K562 (cell line): ENCODE data around the gene PSMD13. TPM values are rescaled to one million over a fixed set of nuclear protein-coding genes. Genes with fewer than 3 reads are reported as not detected.

Experiments
- ATF6 ChIP-seq: sonication (generic); formaldehyde crosslinking; IDR thresholded peaks from 2 replicates; pipeline ENCODE4 v1.4.0; 2020; ENCODE audit warnings: mild to moderate bottlenecking, missing genetic modification reagents
- CEBPB ChIP-seq: fragments of 450-650 bp; IDR thresholded peaks from 2 replicates; pipeline ENCODE4 v1.6.1; 2016; ENCODE audit warnings: missing genetic modification characterization, missing compliant biosample characterization
- CEBPG ChIP-seq, 3 experiments: fragments of 200-800 bp in 1 of 3; sonication (Bioruptor generic) in 1 of 3; sonication (generic) in 1 of 3; formaldehyde crosslinking in 1 of 3; IDR thresholded peaks in 2 of 3; conservative IDR thresholded peaks in 1 of 3; 2 replicates each; pipeline versions ENCODE4 v1.6.1 to v1.8.0; 2016 to 2022; ENCODE audit warnings: missing compliant biosample characterization in 2 of 3, missing genetic modification characterization in 2 of 3, mild to moderate bottlenecking in 1 of 3, missing genetic modification reagents in 1 of 3
- CHD1 ChIP-seq: fragments of 200-600 bp; sonication (generic); IDR thresholded peaks from one replicate; pipeline ENCODE4 v1.6.1; 2012; ENCODE audit warnings: mild to moderate bottlenecking, moderate library complexity, low read length, inconsistent platforms
- ELF2 ChIP-seq: fragments of 250-450 bp; sonication (Bioruptor Pico); IDR thresholded peaks from 2 replicates; pipeline ENCODE4 v1.5.0; 2021; ENCODE audit warnings: mild to moderate bottlenecking
- ELF4 ChIP-seq: fragments of 450-650 bp; formaldehyde crosslinking; IDR thresholded peaks from 2 replicates; pipeline ENCODE4 v1.4.0; 2022; ENCODE audit warnings: missing genetic modification characterization
- EP300 ChIP-seq: IDR thresholded peaks from 2 replicates; pipeline ENCODE4 v1.6.1; 2012; ENCODE audit warnings: low read length, improper control_type of control experiment
- HNRNPUL1 ChIP-seq: fragments of 200-400 bp; formaldehyde crosslinking; IDR thresholded peaks from 2 replicates; pipeline ENCODE4 v1.6.1; 2017; ENCODE audit warnings: low read length
- KLF13 ChIP-seq: fragments of 450-650 bp; IDR thresholded peaks from 2 replicates; pipeline ENCODE4 v1.6.1; 2016; ENCODE audit warnings: missing genetic modification characterization, low read depth, mild to moderate bottlenecking, missing compliant biosample characterization, moderate library complexity, borderline replicate concordance
- MNT ChIP-seq, 2 experiments: fragments of 450-650 bp; conservative IDR thresholded peaks; 2 replicates each; pipeline ENCODE4 v1.6.1; 2017; ENCODE audit warnings: mild to moderate bottlenecking in 2 of 2, moderate library complexity in 2 of 2
- NR2C2 ChIP-seq, 2 experiments: fragments of 200-800 bp in 1 of 2; sonication (Bioruptor generic) in 1 of 2; sonication (generic) in 1 of 2; formaldehyde crosslinking in 1 of 2; IDR thresholded peaks; 2 replicates each; pipeline versions ENCODE4 v1.6.1 to v1.8.0; 2016 to 2022; ENCODE audit warnings: mild to moderate bottlenecking in 1 of 2, missing compliant biosample characterization in 1 of 2, missing genetic modification characterization in 1 of 2, missing genetic modification reagents in 1 of 2
- NRF1 ChIP-seq, 2 experiments: fragments of 450-650 bp; IDR thresholded peaks in 1 of 2; conservative IDR thresholded peaks in 1 of 2; 2 replicates each; pipeline ENCODE4 v1.6.1; 2014; ENCODE audit warnings: mild to moderate bottlenecking in 2 of 2
- PKNOX1 ChIP-seq: fragments of 450-650 bp; IDR thresholded peaks from 2 replicates; pipeline ENCODE4 v1.6.1; 2016
- POLR2AphosphoS2 ChIP-seq: IDR thresholded peaks from 2 replicates; pipeline ENCODE4 v1.6.1; 2012; ENCODE audit warnings: low read length, improper control_type of control experiment
- TSHZ1 ChIP-seq: fragments of 250-450 bp; sonication (Bioruptor Pico); IDR thresholded peaks from 2 replicates; pipeline ENCODE4 v1.4.0; 2020; ENCODE audit warnings: mild to moderate bottlenecking, moderate library complexity
- ZNF143 ChIP-seq: sonication (generic); formaldehyde crosslinking; IDR thresholded peaks from 2 replicates; pipeline ENCODE4 v1.9.0; 2022; ENCODE audit warnings: mild to moderate bottlenecking, missing genetic modification reagents
- ZNF224 ChIP-seq: sonication (generic); formaldehyde crosslinking; IDR thresholded peaks from 2 replicates; pipeline ENCODE4 v1.8.0; 2022; ENCODE audit warnings: mild to moderate bottlenecking, missing genetic modification reagents
- polyA plus RNA-seq, 8 experiments: library from polyadenylated mRNA; depleted of rRNA in 4 of 8; stranded (reverse) in 5 of 8; unstranded in 3 of 8; fragments of >200 nt; fragmentation: Nextera tagmentation in 2 of 8; fragmentation: Illumina TruSeq in 1 of 8; extraction: Ambion mirVana in 2 of 8; extraction: Trizol in 1 of 8; gene quantifications; 2 replicates each; pipeline versions ENCODE4 v1.2.1 to v1.2.3, GENCODE V29; 2011 to 2014; ENCODE audit warnings: inconsistent platforms in 1 of 8, missing spikeins in 1 of 8
- total RNA-seq, 7 experiments: library from RNA; depleted of rRNA in 6 of 7; stranded (reverse); fragments of >200 nt in 6 of 7; fragmentation: Illumina TruSeq in 2 of 7; extraction: Trizol in 2 of 7; gene quantifications; 2 replicates each; pipeline versions ENCODE4 v1.2.1 to v1.2.3, GENCODE V29; 2011 to 2021; ENCODE audit warnings: low replicate concordance in 1 of 7

The PSMD13 gene
- total and polyA plus RNA-seq, 9 of the 15 experiments (the other 6 are each of a cell fraction or from before 2014, with no cell fraction given) = 185 to 383 (median 267) TPM

- TF ChIP-seq ATF6 (CRISPR knock-in tag) (0 out of 2 replicates have a peak, but pooled peaks have one; percentile 66), HNRNPUL1 (no peak), NRF1 (conservative IDR thresholded peaks at IDR 0.05 in 1 of 2, IDR thresholded peaks at IDR 0.05 in 1 of 2) (peak; percentile 89 to 91), POLR2AphosphoS2 (no peak; the same call in 1 of the 2 replicates), ELF4 (CRISPR knock-in tag) (peak; percentile 3; the same call in 1 of the 2 replicates), MNT (conservative IDR thresholded peaks at IDR 0.05) (peak; percentile 67 to 85), ZNF224 (CRISPR knock-in tag) (no peak), ELF2 (CRISPR knock-in tag) (peak; percentile 77), CHD1 (no peak), CEBPG (CRISPR knock-in tag; IDR thresholded peaks at IDR 0.05) (peak; percentile 55; the same call in 1 of the 2 replicates), CEBPG (tag; conservative IDR thresholded peaks at IDR 0.05 in 1 of 2, IDR thresholded peaks at IDR 0.05 in 1 of 2) (no peak), NR2C2 (CRISPR knock-in tag; IDR thresholded peaks at IDR 0.05) (0 out of 2 replicates have a peak, but pooled peaks have one; percentile 38), NR2C2 (tag; IDR thresholded peaks at IDR 0.05) (peak; percentile 45; the same call in 1 of the 2 replicates), EP300 (peak; percentile 23; the same call in 1 of the 2 replicates), KLF13 (peak; percentile 45; the same call in 1 of the 2 replicates), ZNF143 (CRISPR knock-in tag) (peak; percentile 35; the same call in 1 of the 2 replicates), PKNOX1 (peak; percentile 67; the same call in 1 of the 2 replicates), CEBPB (tag) (0 out of 2 replicates have a peak, but pooled peaks have one; percentile 18), TSHZ1 (CRISPR knock-in tag) (no peak)
These were observed 29.4 kb upstream of the PSMD13 start, which contains the start of the genes BET1L and RIC8A (continued) for GRCh38 chr11:207208-207862.
